ENCODE results near the gene LRCOL1. TPM values are rescaled to one million over a fixed set of nuclear protein-coding genes. Genes with fewer than 3 reads are reported as not detected.

Gene LRCOL1
- total RNA-seq, 1 experiment from 2014 or later: not detected

DNA sequence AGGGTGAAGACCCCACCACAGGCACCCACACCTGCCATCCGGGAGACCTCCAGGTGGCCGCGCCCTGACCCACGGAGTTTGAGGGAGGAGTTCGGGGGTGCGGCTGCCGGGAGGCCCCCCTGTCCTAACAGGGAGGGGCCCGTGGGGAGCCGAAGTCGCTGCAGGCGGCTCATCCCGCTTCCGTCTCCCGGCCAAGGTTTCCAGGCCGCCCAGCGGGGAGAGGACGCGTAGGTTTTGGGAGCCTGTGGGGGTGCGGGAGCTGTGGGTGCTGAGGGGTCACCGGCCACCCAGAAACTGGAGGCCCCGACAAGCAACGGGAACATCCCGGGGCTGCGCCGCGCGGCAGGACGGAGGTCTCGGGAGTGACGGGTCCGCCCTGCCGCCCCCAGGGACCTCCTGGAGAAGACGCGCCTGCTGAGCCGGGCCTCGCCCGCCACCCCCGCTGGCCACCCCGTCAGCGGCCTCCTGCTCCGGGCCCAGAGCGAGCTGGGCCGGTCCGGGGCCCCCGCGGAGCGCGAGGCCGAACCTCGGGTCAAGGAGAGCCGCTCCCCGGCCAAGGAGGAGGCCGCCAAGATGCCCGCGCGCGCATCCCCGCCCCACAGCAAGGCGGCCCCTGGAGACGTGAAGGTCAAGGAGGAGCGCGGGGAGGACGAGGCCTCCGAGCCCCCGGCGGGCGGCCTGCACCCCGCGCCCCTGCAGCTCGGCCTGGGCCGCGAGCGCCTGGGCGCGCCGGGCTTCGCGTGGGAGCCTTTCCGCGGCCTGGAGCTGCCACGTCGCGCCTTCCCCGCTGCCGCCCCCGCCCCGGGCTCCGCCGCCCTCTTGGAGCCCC, 27.6 kb downstream of the LRCOL1 start:
- Histone ChIP-seq H3K9me3 (no peaks in the 10 kb centered on the region), H3K27me3 (no peaks in the 10 kb centered on the region), H3K4me3 (no peak overlapping the region)

DNA sequence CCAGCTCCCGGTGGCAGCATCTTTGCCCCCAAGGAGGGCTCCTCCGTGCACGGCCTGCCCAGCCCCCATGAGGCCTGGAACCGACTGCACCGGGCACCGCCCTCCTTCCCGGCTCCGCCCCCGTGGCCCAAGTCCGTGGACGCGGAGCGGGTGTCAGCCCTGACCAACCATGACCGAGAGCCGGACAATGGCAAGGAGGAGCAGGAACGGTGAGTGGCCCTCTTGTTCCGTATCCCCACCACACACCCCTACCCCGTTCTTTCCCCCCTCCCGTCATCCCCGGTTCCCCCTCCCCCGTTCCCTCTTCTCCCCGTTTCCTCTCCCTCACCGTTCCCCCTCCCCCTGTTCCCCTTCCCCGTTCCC, 28.3 kb downstream of the LRCOL1 start:
- H3K4me3 ChIP-seq: no peak overlapping the region
- peaks cover 32% of the 10 kb centered on the region for H3K36me3 ChIP-seq
- DNase-seq: no peak
- H3K27me3 ChIP-seq: no peaks in the 10 kb centered on the region
- H3K9me3 ChIP-seq: no peaks in the 10 kb centered on the region

More for the DNA sequence above, 27.6 kb downstream of the LRCOL1 start:
- DNase-seq: no peak
- peaks cover 26% of the 10 kb centered on the region for H3K36me3 ChIP-seq

DNA sequence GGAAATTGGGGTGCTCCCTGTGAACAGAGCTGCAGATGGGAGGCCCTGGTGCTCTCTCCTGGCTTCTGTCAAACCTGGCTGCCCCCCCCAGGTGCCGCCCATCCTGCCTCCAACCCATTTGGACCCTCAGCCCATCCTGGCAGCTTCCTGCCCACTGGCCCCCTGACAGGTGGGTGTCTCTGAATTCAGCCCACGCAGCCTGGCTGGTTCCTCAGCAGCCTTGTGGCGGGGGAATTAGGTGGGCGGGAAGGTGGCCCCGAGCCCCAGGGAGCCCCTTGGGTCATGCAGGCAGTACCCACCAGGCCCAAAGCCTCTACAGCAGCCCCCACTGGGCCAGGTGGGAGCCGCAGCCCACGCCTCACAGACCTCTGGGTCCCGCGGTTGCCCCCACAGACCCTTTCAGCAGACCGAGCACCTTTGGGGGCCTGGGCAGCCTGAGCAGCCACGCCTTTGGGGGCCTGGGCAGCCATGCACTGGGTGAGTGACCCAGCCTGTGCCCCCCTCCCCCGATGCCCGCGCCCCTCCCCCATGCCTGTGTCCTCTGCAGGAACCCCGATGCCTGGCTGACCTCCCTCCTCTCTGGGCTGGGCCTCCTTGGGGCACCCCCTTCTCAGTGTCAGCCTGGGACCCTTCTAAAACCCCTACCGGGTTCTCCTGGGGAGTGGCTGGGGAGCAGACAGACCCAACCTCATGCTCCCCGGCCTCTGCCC, 28.9 kb downstream of the LRCOL1 start:
- Histone ChIP-seq H3K27me3 (no peaks in the 10 kb centered on the region), H3K36me3 (peaks cover 37% of the 10 kb centered on the region), H3K4me3 (no peak overlapping the region), H3K9me3 (no peaks in the 10 kb centered on the region)
- DNase-seq: no peak

GRCh38 chr12:132580701-132581292, 29.6 kb downstream of the LRCOL1 start:
- Histone ChIP-seq H3K36me3 (peaks cover 42% of the 10 kb centered on the region), H3K27me3 (no peaks in the 10 kb centered on the region)

DNA sequence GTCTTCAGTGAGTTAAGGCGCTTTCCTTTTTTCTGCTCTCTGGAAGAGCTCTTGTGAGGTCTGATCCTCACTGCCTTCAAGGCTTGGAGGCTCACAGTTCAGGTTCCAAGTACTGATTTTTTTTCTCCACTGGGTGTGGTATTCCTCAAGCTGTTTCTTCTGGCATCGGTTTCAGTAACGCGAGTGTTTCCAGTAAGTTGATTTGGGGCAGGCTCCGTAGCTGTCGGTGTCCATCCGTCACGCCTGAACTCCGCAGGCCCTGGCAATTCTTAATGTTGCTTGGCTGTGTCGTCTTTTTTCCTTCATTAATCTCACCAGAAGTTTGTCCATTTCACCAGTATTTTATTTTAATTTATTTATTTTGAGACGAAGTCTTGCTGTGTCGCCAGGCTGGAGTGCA, 30.6 kb downstream of the LRCOL1 start:
- Histone ChIP-seq H3K9me3 (no peaks in the 10 kb centered on the region), H3K4me3 (no peak overlapping the region), H3K27me3 (no peaks in the 10 kb centered on the region), H3K36me3 (peaks cover 45% of the 10 kb centered on the region)
- no peak for DNase-seq

More at GRCh38 chr12:132580701-132581292, 29.6 kb downstream of the LRCOL1 start:
- no peaks in the 10 kb centered on the region for H3K9me3 ChIP-seq
- DNase-seq: no peak
- no peak overlapping the region for H3K4me3 ChIP-seq

GRCh38 chr12:132578826-132579225, 31.6 kb downstream of the LRCOL1 start:
- no peak for DNase-seq
- Histone ChIP-seq H3K27me3 (no peaks in the 10 kb centered on the region), H3K9me3 (no peaks in the 10 kb centered on the region), H3K36me3 (peaks cover 49% of the 10 kb centered on the region), H3K4me3 (no peak overlapping the region)

GRCh38 chr12:132578118-132578517, 32.3 kb downstream of the LRCOL1 start:
- H3K9me3 ChIP-seq: no peaks in the 10 kb centered on the region
- DNase-seq: no peak
- no peaks in the 10 kb centered on the region for H3K27me3 ChIP-seq
- peaks cover 53% of the 10 kb centered on the region for H3K36me3 ChIP-seq
- H3K4me3 ChIP-seq: no peak overlapping the region

DNA sequence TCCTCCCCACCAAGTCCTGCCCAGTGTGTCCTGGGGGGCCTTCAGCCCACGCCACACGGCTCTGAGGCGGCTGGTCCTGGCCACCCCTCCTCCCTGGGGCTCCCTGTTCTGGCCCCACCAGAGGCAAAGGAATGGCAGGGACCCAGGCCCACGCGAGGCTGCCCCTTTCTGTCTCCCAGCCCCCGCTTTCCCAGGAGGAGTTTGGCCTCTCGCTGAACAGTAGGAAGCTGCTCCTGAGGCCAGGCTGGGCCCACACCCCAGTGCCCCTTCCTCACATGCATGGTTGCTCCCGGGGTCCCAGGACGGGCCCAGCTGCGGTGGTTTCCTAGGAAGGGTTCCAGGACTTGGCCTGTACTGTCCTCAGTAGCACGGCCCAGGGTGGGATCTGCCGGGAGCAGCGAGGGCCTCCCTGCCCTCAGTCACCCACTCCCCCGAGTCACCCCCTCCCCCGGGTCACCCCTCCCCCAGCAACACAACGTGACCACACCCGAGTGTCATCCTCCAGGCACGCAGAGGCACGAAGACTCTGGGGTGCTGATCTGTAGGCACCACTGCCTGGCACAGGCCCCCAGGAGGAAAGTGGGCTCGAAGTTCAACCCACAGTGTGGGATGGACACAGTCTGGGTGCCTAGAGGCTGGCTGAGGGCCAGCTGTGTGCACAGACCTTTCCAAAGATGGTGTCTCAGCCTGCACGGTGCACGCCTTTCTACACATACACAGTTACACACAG, 33.0 kb downstream of the LRCOL1 start:
- Histone ChIP-seq H3K36me3 (peaks cover 54% of the 10 kb centered on the region), H3K27me3 (no peaks in the 10 kb centered on the region), H3K9me3 (no peaks in the 10 kb centered on the region), H3K4me3 (no peak overlapping the region)
- no peak for DNase-seq

DNA sequence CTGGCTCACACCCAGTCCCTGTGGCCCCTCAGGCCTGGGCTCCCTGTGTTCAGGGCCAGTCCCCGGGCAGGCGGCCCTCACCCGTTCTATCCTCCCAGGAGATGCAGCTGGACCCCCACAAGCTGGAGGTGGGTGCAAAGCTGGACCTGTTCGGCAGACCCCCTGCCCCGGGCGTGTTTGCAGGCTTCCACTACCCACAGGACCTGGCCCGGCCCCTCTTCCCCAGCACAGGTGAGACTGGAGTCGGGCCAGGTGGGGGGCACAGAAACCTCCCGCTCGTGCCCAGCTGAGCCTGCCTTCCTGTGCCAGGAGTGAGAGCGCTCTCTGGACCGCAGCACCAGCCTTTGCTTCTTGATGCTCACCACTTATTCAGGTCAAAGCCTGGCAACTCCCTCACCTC, 33.7 kb downstream of the LRCOL1 start:
- no peaks in the 10 kb centered on the region for H3K27me3 ChIP-seq
- peaks cover 56% of the 10 kb centered on the region for H3K36me3 ChIP-seq
- H3K4me3 ChIP-seq: no peak overlapping the region
- no peaks in the 10 kb centered on the region for H3K9me3 ChIP-seq
- no peak for DNase-seq

DNA sequence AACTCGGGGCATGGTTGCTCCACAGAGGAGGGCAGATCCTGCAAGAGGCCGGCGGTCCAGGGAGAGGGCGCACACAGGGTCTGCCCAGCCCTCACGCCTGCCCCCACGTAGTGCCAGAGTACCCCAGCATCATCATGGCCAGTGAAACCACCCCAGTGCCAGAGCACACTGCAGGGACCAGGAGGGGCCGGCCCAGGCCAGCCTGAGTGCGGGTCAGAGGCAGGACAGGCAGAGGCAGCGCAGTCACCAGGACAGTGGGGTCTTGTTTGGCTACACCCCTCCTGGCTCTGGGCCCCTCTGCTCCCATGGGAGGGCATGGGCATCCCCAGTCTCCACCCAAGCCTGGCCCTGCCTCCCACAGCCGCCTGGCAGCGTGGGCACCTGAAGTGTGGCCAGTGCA, 34.7 kb downstream of the LRCOL1 start:
- Histone ChIP-seq H3K36me3 (peaks cover 52% of the 10 kb centered on the region), H3K4me3 (no peak overlapping the region), H3K9me3 (no peaks in the 10 kb centered on the region), H3K27me3 (no peaks in the 10 kb centered on the region)
- DNase-seq: no peak

DNA sequence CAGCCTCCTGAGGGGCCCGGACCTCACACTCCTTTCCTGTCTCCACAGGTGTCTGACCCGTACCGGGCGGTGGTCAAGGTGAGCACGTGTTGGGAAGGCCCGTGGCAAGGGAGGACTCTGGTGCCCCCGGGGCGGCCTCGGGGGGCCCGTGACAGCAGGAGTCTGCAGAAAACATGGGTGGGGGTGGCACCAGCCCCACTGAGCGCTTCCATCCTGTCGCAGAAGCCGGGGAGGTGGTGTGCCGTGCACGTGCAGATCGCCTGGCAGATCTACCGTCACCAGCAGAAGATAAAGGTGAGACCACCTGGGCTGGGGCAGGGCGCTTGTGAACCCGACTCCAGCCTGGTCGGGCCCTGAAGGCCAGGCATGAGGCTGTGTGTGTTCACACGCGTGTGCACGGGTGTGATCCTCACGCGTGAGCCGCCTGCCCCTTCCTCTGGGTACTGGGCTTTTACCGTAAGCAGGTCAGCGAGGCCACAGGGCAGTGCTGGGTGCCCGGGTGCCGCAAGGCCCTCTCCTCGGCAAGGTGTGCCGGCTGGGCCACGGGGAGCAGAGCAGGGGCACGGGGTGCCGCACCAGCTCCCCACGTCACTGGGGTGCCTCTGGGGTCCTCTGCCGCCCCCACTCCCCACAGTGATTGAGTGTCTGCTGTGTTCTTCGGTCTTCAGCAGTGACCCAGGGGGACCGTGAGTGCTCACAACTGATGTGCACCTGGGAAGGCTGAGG, 35.9 kb downstream of the LRCOL1 start:
- H3K9me3 ChIP-seq: no peaks in the 10 kb centered on the region
- H3K36me3 ChIP-seq: peaks cover 52% of the 10 kb centered on the region
- no peaks in the 10 kb centered on the region for H3K27me3 ChIP-seq
- no peak for DNase-seq
- no peak overlapping the region for H3K4me3 ChIP-seq

GRCh38 chr12:132572801-132573760, 37.3 kb downstream of the LRCOL1 start:
- no peaks in the 10 kb centered on the region for H3K9me3 ChIP-seq
- H3K36me3 ChIP-seq: peaks cover 54% of the 10 kb centered on the region
- no peak overlapping the region for H3K4me3 ChIP-seq
- no peaks in the 10 kb centered on the region for H3K27me3 ChIP-seq
- DNase-seq: no peak

DNA sequence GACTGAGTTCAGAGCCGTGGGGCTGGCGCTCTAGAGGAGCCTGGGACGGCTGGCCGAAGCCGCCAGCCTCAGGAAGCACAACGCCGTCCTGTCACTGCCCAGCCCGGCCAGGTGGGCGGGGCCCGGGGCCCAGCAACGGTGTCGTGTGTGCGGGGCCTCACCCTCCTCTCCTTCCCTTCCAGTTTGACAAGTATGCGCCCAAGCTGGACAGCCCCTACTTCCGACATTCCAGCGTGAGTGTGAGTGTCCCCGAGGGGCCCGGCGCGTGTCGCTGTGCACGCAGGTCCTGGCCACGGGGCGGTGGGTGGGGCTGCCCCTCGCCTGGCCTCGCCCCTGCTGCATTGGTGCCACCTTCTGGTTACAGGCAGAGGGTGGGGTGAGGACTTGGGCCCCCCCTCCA, 38.3 kb downstream of the LRCOL1 start:
- Histone ChIP-seq H3K27me3 (no peaks in the 10 kb centered on the region), H3K4me3 (no peak overlapping the region), H3K9me3 (no peaks in the 10 kb centered on the region), H3K36me3 (peaks cover 48% of the 10 kb centered on the region)
- DNase-seq: no peak

GRCh38 chr12:132571598-132571997, 38.8 kb downstream of the LRCOL1 start:
- no peak for DNase-seq
- Histone ChIP-seq H3K9me3 (no peaks in the 10 kb centered on the region), H3K27me3 (no peaks in the 10 kb centered on the region), H3K36me3 (peaks cover 44% of the 10 kb centered on the region), H3K4me3 (no peak overlapping the region)

GRCh38 chr12:132571051-132571450, 39.3 kb downstream of the LRCOL1 start:
- Histone ChIP-seq H3K9me3 (no peaks in the 10 kb centered on the region), H3K27me3 (no peaks in the 10 kb centered on the region), H3K36me3 (peaks cover 38% of the 10 kb centered on the region), H3K4me3 (no peak overlapping the region)
- DNase-seq: no peak
